Stimulated activated CD8-positive, alpha-beta memory T cell treated with anti-CD3 and anti-CD28 coated beads, Interleukin-15, amount 100 ng/mL, for 4 hours (primary cell): ENCODE data around the gene GFER.
"Not testable (repeated sequence)": the region's sequence is repeated elsewhere in the genome, so short reads cannot be mapped to it uniquely, and the experiment has no call there.

Experiments used
- DNase-seq, 2 donors: peaks; one replicate each; pipeline ENCODE4 v3.0.0-alpha.2; 2020; ENCODE audit warnings: low read depth in 2 of 2

The GFER gene

DNA sequence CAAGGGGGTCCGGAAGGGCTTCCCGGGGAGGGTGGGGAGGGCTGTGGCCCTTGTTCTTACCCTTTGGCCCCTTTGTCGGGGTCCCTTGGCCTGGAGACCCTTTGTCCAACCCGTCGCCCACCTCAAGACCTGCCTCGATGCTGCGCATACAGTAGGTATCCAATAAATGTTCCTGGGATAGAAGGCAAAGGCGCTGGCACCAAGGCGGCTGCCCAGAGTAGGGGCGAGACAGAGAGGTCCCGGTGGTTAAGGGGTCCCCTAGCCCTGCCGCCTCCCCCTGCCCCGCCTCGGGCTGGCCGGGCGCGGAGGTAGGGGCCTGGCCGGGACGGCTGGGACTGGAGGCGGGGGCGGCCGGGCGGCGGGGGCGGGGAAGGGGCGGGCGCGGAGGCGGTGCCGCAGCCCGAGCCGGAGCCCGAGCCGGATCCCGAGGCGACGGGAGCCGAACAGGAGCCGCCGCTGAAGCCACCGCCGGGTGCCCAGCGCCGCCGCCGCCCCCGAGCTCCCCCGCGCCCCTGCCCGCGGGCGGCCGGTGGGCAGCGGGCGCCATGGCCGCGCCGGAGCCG lies 42.5 kb downstream of the GFER start, which contains the start of gene NHERF2:
TSS of gene NHERF2 (plus strand) at position 442 of the 563 bp plus-strand sequence. CDS start at position 546, 104 bp downstream.
- no peak for DNase-seq

- no peak for DNase-seq
These were observed 43.3 kb downstream of the GFER start for GRCh38 chr16:2027024-2028010.

GRCh38 chr16:2028146-2028545 lies 44.2 kb downstream of the GFER start:
- no peak for DNase-seq

- DNase-seq, result no peak
These were observed 44.7 kb downstream of the GFER start for GRCh38 chr16:2028620-2029220.

GRCh38 chr16:2029350-2029749 lies 45.4 kb downstream of the GFER start:
- DNase-seq, result no peak

DNA sequence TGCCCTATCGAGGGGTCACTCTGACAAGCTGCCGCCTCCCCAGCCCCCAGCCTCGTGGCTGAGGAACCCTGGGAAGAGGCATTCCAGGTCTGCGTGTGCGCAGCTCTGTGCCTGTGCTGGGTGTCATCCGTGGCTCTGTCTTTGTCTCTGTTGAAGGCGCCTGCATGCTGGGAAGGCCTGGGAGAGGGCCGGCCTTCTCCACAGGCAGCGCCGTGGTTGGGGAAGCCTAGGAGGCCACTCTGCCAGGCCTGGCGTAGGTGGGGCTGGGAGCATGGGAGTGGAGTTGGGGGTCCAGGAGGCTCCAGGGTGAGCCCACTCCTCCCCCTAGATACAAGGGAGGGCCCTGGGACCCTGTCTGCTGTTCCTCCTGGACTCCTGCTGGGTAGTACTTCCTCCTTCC lies 46.0 kb downstream of the GFER start:
- no peak for DNase-seq

DNA sequence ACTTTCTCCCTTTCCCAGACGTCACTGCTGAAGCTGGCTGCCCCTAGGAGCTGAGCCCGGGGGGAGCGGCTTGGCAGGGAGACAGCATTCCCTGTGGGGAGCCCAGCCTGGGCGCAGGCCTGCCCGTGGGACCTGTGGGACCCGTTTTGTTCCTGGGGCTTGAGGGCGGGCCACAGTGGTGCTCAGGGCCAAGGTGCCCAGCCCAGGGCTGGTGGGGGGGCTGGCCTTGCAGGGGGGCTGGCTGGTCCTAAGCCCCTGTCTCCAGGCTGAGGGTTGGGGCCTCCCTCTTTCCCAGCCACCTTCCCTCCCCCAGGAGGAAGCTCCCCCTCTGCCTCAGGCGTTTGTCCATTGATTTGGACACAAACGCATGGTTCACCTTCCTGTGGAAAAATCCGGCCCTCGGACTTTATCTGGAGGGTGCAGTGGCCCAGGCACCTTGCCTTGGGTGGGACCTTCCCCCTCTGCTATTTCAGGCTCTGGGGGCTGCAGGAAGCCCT lies 47.1 kb downstream of the GFER start:
- DNase-seq, result no peak

DNA sequence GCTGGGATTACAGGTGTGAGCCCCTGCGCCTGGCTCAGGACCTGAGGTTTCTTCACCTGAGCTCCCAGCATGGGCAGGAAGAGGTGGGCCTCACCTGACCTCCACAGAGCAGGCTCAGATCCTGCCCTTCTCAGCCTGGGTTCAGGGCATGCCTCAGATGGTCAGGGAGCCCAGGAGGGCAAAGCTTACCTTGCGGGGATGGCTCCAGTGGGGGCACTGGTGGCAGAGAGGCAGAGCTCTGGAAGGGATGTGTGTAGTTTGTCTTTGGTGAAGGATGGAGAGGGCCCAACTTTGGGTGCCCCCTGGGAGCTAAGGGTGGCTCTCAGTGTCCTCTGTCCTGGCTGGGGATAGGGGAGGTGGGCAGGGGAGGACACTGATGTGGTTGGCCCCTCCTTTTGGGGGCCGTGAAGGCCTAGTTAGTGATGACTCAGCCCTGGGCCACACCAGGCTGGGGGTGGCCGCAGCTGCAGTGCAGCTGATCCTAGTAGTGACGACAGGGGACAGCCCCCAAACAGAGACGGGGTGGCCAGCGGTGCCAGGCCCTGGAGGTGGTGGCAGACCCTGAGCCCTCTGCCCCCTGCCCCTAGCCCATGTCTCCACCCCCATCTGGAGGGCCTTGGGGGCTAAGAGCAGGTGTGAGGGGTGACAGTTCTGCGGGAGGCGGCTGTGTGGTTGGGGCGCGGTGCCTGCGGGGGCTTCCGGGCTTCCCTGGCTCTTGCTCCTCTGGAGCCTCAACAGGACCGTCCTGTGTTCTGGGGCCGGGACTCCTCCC lies 48.5 kb downstream of the GFER start:
- no peak for DNase-seq

- DNase-seq, result no peak
These were observed 49.3 kb downstream of the GFER start for GRCh38 chr16:2033057-2033908.

DNA sequence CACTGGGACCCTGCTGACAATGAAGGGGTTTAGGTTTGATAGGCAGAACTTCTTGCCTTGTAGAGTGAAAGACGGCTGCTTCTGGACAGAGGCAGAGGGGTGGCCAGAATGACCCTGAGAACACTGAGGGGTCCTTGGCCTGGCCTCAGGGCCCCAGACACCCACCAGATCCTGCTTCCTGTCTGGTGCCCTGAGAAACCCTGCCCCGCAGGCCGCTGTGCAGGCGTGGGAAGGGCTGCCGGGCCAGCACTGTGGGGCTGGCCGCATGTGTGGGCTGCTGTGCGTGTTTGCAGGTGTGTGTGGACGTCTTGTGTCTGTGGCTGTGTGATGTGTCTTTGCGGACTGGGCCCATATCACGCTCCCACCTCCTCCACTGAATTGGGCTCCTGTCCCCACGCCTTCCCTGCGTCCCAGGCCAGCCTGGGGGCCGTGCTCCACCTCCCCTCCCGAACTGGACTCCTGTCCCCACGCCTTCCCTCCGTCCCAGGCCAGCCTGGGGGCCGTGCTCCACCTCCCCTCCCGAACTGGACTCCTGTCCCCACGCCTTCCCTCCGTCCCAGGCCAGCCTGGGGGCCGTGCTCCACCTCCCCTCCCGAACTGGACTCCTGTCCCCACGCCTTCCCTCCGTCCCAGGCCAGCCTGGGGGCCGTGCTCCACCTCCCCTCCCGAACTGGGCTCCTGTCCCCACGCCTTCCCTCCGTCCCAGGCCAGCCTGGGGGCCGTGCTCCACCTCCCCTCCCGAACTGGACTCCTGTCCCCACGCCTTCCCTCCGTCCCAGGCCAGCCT lies 50.1 kb downstream of the GFER start:
- not testable (repeated sequence) for DNase-seq

GRCh38 chr16:2034696-2035430 lies 50.9 kb downstream of the GFER start:
- no peak for DNase-seq

DNA sequence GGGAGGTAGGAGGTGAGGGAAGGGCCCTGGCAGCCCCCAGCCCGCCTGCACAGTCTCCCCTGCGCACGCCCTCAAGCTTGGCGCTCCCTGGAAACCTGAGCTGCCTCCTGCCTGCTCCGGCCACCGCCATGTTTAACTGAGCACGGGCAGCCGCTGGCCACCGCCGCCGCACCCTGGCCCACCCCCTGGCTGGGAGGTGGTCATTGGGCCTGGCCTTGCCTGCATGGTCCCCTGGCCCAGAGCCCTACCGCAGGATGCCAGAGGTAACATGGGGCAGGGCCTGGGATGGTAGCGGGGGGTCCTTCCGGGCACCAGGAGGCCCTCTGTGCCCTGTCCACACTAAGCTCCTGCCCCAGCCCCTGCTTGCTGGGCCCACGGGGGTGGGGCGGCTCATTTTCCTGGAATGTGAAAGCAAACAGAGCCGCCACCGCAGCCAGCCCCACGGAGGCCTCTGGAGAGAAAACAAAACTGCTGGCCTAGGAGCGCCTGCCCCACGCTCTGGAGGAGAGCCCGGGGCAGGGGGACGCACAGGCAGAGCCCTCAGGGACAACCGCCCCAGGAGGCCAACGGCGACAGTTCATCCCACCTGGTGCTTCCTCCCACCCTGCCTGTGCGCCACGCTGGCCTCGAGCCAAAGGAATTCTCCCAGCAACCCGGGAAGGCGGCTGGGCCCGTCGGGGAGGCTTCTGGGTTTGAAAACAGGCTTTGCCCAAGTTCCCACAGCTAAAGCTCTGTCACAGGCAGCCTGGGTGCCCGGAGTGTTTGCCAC lies 51.6 kb downstream of the GFER start:
- no peak for DNase-seq

DNA sequence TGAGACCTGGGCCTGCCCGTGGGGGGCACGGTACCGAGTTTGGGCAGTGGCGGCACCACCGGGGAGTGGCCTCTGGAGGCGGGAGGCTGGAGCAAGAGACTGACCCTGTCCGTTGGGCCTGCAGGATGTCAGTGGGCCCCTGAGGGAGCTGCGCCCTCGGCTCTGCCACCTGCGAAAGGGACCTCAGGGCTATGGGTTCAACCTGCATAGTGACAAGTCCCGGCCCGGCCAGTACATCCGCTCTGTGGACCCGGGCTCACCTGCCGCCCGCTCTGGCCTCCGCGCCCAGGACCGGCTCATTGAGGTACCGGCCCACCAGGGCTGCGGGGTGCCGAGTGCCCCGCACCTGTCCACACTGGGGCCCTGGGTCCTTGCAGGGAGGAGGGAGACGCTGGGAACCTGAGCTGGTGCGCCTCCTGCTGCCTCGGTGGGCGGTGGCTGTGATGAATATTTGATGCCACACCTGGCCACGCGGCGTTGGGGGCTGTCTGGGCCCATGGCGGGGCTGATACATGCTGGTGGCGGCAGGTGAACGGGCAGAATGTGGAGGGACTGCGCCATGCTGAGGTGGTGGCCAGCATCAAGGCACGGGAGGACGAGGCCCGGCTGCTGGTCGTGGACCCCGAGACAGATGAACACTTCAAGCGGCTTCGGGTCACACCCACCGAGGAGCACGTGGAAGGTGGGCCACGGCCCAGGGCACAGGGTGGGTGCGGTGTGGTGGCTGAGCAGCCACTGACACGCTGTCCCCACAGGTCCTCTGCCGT lies 52.4 kb downstream of the GFER start:
- DNase-seq, result no peak

DNA sequence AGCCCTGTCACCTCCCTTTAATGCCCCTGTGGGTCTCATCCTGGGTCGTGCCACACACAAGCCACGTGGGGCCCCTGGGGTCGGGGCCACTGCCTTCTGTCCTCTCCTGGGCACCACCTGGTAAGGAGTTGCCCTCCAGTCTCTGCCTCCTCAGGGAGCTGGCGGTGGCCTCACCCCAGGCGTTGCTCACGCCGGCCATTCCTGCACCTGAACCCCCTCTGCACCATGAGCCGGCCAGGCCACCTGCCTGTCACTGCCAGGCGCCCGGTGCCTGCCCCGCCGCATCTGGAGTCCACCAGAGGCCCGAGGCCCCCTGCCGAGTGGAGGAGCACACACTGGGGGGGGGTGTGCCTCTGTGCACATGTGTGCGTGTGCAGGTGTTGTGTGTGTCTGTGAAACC lies 53.1 kb downstream of the GFER start:
- DNase-seq, result no peak
